DOHH2 (cell line): ENCODE measurements around the gene CHI3L2.

Experiments
- EZH2phosphoT487 ChIP-seq: fragments of 200-600 bp; sonication (generic); IDR thresholded peaks from 2 replicates; pipeline ENCODE4 v1.6.1; 2017; ENCODE audit warnings: borderline replicate concordance, mild to moderate bottlenecking, antibody characterized with exemption, low read length, moderate library complexity, mixed read lengths
- TF ChIP-seq, protein P1 (sequence below): fragments of 200-600 bp; sonication (generic); IDR thresholded peaks from one replicate; pipeline ENCODE4 v1.5.1; 2014; ENCODE audit warnings: antibody characterized with exemption, mild to moderate bottlenecking, low read depth, low read length; ENCODE audit not compliant: poor library complexity, severe bottlenecking

DNA sequence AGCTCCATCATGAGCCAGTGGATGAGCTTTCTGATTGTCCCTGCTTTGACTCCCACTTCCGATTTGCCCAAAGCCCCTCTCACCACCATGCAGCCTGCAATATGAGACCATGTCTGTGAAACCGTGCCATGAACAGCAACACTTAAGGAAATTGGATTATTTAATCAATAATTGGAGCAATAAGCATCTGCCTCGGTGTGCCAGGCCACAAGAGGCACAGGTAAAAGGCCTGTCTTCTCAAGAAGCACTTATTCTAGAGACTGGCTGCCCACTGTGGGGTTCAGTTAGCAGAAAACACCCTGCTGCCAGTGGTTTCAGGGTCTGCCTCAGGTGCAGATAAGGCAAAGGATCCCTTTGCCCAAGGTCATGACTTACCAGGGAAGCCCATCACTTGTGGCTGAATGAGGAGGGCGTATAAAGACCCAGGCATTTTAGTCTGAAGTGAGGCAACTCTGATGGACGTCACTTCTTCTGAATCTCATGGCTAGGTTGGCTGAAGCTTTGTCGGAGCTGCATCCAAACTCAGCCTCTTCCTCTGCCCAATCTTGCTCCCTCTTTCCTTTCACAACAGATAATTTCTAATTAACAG lies 7.1 kb upstream of the CHI3L2 start:
- TF ChIP-seq, protein P1, sequence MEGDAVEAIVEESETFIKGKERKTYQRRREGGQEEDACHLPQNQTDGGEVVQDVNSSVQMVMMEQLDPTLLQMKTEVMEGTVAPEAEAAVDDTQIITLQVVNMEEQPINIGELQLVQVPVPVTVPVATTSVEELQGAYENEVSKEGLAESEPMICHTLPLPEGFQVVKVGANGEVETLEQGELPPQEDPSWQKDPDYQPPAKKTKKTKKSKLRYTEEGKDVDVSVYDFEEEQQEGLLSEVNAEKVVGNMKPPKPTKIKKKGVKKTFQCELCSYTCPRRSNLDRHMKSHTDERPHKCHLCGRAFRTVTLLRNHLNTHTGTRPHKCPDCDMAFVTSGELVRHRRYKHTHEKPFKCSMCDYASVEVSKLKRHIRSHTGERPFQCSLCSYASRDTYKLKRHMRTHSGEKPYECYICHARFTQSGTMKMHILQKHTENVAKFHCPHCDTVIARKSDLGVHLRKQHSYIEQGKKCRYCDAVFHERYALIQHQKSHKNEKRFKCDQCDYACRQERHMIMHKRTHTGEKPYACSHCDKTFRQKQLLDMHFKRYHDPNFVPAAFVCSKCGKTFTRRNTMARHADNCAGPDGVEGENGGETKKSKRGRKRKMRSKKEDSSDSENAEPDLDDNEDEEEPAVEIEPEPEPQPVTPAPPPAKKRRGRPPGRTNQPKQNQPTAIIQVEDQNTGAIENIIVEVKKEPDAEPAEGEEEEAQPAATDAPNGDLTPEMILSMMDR: no peak
- no peak for TF ChIP-seq EZH2phosphoT487
